ENCODE results near the gene MVB12B.

Gene MVB12B

GRCh38 chr9:126502417-126503332 lies 176.0 kb downstream of the MVB12B start:
- peaks cover 5% of the 10 kb centered on the region for H3K27me3 ChIP-seq (ENCODE audit: insufficient read depth, poor library complexity, severe bottlenecking)
- no peak for TF ChIP-seq SPI1 (IDR thresholded peaks at IDR 0.05; ENCODE audit: borderline replicate concordance, low read depth)
- TF ChIP-seq REST (IDR thresholded peaks at IDR 0.05; ENCODE audit: insufficient replicate concordance, low read depth): no peak
- TF ChIP-seq CTCF (IDR thresholded peaks at IDR 0.05; ENCODE audit: insufficient read depth, low read length): no peak
- no peak for TF ChIP-seq GABPA (IDR thresholded peaks at IDR 0.05; ENCODE audit: low read depth)
- no peak for TF ChIP-seq POLR2AphosphoS5 (IDR thresholded peaks at IDR 0.05; ENCODE audit: low read depth)
- H3K27ac ChIP-seq (replicated peaks): no peak overlapping the region
- no peak for DNase-seq (ENCODE audit: low read depth in 1 of 2, low spot score in 1 of 2)
- no peak overlapping the region for H3K4me3 ChIP-seq (replicated peaks; ENCODE audit: insufficient read depth, low read length)

DNA sequence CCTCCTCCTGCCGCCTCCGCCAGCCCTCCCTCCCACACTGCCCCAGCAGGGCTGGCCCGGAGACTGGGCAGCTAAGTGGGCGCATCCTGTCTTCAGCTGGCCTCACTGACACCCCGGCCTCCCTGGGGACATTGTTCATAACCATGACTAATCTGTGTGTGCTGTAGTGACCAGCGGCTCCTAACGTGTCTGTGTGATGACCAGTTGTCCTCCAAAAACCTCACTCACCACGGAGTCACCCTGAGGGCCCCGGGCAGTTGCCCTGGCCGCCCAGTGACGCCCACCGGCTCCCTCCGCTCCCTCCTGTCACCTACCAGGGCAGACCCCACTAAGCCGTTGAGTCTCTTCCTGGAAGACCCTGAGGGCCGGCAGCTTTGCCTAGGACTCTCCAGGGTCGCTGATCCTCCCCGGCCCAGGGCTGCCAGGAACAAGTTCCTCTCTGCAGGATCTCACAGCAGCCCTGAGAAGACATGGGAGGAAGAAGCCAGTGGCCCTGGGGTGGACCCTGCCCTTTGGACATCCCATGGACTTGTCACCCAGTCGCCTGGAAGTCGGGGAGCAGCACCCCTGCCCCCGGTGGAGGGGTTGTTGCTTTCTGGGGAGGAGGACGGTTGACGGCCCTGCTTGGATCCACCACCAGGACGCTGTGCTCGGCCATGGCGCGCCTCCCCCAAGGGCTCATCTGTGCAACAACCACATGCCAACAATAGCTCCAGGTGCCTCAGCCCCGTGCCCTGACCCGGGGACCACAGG lies 176.9 kb downstream of the MVB12B start:
- H3K27ac ChIP-seq (replicated peaks): no peak overlapping the region
- peaks cover 5% of the 10 kb centered on the region for H3K27me3 ChIP-seq (ENCODE audit: insufficient read depth, poor library complexity, severe bottlenecking)
- TF ChIP-seq GABPA (IDR thresholded peaks at IDR 0.05; ENCODE audit: low read depth): no peak
- no peak for TF ChIP-seq REST (IDR thresholded peaks at IDR 0.05; ENCODE audit: insufficient replicate concordance, low read depth)
- no peak for TF ChIP-seq CTCF (IDR thresholded peaks at IDR 0.05; ENCODE audit: insufficient read depth, low read length)
- TF ChIP-seq SPI1 (IDR thresholded peaks at IDR 0.05; ENCODE audit: borderline replicate concordance, low read depth): no peak
- no peak for TF ChIP-seq POLR2AphosphoS5 (IDR thresholded peaks at IDR 0.05; ENCODE audit: low read depth)
- no peak overlapping the region for H3K4me3 ChIP-seq (replicated peaks; ENCODE audit: insufficient read depth, low read length)
- DNase-seq (ENCODE audit: low read depth in 1 of 2, low spot score in 1 of 2): no peak

DNA sequence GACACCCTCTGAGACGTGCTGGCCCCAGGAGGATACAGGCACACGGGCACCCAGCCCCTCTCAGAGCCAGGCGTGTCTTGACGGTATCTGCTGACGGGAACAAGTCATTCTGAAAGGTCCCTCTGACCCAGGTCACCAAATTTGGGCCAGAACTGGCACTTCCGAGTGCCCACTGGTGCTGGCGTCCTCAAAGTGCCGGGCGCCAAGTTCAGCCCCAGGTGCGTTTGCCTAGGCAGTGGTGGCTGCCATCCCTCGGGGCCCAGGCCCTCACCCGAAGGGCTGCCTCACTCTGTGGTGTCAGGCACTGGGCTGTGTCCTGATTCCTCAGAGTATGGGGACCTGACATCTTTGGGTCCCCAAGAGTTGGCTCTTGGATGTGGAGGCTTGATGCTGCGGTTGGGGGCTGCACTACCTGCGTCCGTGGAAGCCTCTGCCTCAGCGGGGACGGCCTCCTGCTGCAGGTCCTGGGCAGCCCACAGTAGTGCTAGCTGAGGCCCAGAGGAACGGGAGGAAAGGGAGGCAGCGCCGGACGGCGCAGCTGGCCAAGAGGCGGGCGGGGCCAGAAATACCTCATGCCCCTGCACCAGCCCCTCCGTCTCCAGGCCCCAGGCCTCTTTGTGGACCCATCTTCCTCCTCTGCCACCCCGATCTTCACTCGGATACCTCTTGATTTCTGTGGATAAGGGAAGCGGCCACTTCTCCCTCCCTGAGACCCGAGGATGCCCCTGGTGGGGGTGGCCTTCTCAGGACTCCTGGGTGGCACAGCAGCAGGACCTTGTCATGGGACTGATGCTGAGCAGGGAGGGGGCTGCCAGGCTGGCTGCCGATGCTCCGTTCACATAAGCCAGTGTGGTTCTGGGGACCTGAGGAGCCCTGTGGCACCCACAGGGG lies 177.7 kb downstream of the MVB12B start:
- no peak overlapping the region for H3K4me3 ChIP-seq (replicated peaks; ENCODE audit: insufficient read depth, low read length)
- H3K27me3 ChIP-seq (ENCODE audit: insufficient read depth, poor library complexity, severe bottlenecking): peaks cover 5% of the 10 kb centered on the region
- DNase-seq (ENCODE audit: low read depth in 1 of 2, low spot score in 1 of 2): no peak
- no peak for TF ChIP-seq POLR2AphosphoS5 (IDR thresholded peaks at IDR 0.05; ENCODE audit: low read depth)
- TF ChIP-seq SPI1 (IDR thresholded peaks at IDR 0.05; ENCODE audit: borderline replicate concordance, low read depth): no peak
- TF ChIP-seq CTCF (IDR thresholded peaks at IDR 0.05; ENCODE audit: insufficient read depth, low read length): no peak
- no peak for TF ChIP-seq REST (IDR thresholded peaks at IDR 0.05; ENCODE audit: insufficient replicate concordance, low read depth)
- TF ChIP-seq GABPA (IDR thresholded peaks at IDR 0.05; ENCODE audit: low read depth): no peak
- H3K27ac ChIP-seq (replicated peaks): no peak overlapping the region
